GM21737 (cell line): ENCODE measurements around the gene BANP.
"Not testable (repeated sequence)": the region's sequence is repeated elsewhere in the genome, so short reads cannot be mapped to it uniquely, and the experiment has no call there.

ENCODE experiments used
- ATAC-seq: cut with Tn5 transposase; IDR thresholded peaks from one replicate; pipeline ENCODE4 v1.9.1; 2021; ENCODE audit warnings: mild to moderate bottlenecking, moderate library complexity; ENCODE audit not compliant: unreplicated experiment

Gene BANP

GRCh38 chr16:87965417-87965816 is 14.2 kb downstream of the BANP start:
- no peak for ATAC-seq

DNA sequence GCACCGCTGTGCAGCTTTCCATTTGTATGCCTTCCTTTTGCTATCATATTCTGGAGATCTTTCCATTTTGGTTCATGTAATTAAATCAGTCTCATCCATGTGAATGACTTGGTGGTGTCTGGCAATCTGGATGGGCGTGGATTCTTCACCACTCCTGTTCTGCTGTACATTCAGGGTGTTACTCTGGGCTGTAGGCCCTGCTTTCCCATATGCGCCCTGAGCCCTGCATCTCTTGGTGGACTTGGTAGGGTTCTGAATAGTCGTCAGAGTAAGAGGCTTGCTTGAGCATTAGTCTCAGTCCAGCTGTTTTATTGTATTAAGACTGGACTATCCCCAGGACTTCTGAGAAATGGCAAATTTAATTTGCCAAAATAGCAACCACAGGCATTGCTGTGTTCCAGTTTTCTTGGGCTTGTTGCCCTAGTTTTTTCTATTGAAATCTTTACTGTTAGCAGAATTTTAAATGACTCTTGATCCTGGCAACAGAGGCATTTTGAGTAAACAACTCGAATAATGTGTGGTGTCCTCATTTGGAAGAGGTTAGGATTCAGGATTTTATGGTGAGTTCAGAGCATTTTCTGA is 14.9 kb downstream of the BANP start:
- no peak for ATAC-seq

GRCh38 chr16:87966685-87967185 is 15.5 kb downstream of the BANP start:
- ATAC-seq: no peak

- ATAC-seq: no peak
Observed at GRCh38 chr16:87968541-87968940, 17.3 kb downstream of the BANP start.

DNA sequence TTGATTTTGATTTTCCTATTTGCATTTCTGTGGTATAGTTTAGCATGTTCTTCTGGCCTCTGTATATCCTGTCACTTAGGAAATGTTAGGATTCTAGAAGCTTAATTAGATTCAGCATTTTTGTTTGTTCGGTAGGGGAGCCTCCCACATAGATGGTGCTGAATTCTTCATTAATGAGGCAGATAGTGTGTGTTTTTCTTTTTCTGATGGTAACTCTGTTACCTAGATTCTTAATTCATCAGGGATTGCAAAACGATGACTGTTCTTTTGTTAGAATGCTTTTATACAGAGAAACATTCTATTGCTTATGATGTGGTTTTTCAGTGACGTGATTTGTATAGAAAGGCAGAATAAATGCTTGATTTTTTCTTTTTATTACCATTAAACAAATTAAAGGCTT is 19.0 kb downstream of the BANP start:
- no peak for ATAC-seq

- ATAC-seq: no peak
Observed at GRCh38 chr16:87971933-87972332, 20.7 kb downstream of the BANP start.

DNA sequence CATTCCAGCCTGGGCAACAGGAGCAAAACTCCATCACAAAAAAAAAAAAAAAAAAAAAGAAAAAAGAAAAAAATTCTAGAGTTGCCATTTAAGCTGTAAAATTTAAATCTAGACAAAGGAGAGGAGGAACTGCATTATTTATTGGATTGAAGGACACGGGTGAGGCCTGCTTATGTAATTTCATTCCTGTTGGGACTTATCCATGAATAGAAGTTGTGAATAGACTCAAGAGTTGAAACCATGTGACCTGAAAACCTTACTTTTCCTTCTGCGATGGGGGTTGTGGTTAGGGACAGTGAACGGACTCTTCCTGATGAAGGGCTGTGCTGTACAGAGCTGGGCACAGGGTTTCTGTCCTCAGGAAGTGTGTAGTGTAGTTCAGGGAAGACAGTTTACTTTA is 22.5 kb downstream of the BANP start:
- no peak for ATAC-seq

- no peak for ATAC-seq
Observed at GRCh38 chr16:87974178-87974577, 22.9 kb downstream of the BANP start.

GRCh38 chr16:87976665-87977064 is 25.4 kb downstream of the BANP start:
- ATAC-seq: no peak

DNA sequence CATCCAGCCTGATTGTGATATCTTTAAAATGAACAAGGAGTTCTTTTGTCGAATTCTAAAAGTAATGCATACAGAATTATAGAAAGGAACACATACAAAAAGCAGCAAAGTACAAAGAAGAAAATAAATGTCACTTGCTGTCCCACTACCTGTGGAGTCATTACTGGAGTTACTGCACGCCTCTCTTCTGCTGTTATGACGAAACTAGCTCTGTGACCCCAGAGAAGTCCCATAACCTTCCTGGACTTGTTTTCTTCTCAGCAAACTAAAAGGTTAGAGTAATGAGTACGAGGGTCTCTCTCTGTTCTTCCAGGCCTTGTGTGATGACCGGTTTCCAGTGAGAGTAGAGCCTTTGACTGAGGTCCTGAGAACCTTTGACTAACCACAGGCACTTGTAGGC is 26.9 kb downstream of the BANP start:
- no peak for ATAC-seq

DNA sequence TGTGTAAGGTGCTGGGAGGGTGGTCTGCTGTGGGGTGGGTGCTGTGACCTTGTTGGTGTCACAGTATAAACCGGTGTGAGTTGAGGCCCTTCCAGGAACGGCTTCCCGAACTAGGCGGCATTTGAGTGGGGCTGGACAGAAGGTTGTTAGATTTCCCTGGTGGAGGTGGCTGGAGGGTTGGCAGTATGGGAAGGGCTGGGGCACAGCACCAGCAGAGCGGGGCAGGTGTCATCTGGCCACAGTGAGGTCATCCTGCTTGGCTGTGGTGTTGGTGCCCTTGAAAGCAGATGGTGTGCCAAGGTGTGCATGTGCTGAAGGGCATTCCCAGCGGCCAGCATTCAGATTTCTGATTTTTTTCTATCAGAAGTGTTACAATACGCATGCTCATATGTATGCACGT is 28.1 kb downstream of the BANP start:
- no peak for ATAC-seq

DNA sequence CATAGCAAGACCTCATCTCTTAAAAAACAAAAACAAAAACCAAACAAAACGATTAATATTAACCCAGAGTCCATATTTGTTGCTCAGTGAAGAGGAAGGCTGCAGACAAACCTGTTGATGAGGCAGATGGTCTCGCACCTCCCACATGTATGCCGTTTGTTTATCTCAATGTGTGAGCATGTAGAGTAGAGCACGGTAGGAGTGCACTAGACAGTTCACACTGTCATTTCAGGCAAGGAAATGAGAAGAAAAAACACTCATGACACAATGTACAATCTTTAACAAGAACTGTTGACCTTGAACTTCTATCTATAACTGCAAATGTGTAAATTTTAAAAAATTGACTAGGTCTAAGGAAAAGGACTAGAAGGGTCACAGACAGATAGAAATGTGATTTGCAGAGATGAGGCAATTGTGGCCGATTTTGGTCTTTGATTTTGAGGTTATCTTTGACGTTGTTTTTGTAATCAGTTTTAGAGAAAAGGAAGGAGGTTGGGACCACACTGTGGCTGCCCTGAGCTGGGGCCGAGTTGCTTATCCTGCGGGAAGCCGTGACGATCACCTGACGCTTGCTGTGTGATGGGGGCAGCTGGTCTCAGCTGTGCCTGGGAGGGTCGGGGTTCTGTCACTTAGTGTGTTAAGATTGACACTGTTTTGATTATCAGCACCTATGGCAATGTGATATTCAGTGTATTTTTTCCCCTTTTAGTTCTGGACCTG is 28.8 kb downstream of the BANP start:
- not testable (repeated sequence) for ATAC-seq

DNA sequence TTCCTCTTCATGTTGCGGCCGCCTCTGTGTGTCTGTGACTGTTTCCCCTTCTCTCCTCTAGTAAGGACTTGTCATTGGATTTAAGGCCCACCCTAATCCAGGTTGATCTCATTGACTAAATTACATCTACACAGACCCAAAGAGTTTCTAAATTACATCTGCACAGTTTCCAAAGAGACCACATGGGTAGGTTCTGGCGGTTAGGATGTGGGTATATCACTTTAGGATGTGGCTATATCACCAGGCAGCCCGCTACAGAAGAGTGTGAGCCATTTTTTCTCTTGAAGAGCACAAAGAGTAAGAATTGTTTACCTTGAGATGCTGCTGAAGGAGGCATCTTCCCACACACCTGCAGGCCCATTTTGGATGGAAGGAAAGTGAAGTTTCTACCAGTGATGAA is 30.1 kb downstream of the BANP start:
- not testable (repeated sequence) for ATAC-seq

- ATAC-seq: no peak
Observed at GRCh38 chr16:87982581-87983041, 31.4 kb downstream of the BANP start.

GRCh38 chr16:87983072-87983736 is 32.0 kb downstream of the BANP start:
- not testable (repeated sequence) for ATAC-seq

GRCh38 chr16:87983737-87984097 is 32.5 kb downstream of the BANP start:
- ATAC-seq: not testable (repeated sequence)

GRCh38 chr16:87984180-87984579 is 32.9 kb downstream of the BANP start:
- ATAC-seq: not testable (repeated sequence)

DNA sequence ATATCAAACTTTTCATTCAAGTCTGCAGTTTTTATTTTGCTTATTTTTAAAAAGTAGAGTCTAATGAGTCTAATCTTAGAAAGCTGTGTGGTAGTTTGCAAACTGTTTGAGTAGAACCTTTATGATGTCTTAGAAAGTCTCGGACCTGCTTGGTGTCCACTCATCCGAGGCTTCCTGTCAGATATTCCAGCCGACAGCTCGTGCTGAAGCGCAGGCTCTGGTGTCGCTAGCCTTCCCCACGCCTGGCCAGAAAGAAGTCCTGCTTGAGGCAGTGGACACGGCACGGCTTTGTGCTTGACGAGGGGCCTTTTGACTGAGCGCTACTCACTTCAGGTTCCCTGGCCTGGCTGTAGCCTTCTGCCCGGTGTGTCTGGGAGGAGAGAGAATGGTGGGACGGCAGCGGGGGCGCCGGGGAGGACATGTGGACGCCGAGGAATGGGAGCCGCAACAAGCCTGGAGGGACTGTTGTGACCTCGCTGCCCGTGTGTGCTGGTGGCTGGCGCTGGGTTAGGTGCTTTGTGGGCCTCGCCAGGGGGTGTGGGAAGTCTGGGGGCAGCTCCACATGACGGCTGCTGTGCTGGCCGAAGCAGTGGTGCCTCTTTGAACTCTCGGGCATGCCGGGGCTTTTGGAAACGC is 33.5 kb downstream of the BANP start:
- ATAC-seq: no peak

- not testable (repeated sequence) for ATAC-seq
Observed at GRCh38 chr16:87985493-87985892, 34.3 kb downstream of the BANP start.

GRCh38 chr16:87986361-87986849 is 35.2 kb downstream of the BANP start:
- ATAC-seq: not testable (repeated sequence)

DNA sequence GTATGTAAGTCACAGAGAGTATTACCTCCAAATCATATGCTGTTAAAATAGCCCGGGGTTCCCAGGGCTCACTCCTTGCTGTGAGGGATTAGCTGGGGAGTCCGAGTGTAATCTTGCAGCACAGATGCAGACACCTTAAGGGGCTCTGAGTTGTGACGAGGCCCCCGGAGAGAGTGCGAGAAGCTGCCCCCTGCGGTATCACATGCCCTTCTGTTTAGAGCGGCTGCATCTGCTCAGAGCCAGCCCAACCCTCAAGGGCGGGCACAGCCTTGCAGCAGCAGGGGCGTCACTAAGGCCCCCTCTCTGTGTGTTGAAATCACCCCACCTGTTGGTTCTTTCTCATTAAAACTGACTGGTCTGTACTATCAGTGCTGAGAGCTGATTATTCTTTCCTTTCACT is 37.4 kb downstream of the BANP start:
- ATAC-seq: not testable (repeated sequence)
